ENCODE results near the gene ETFDH.

The ETFDH gene

GRCh38 chr4:158715802-158716201 lies 43.7 kb downstream of the ETFDH start:
- DNase-seq (ENCODE audit: low read depth): no peak
- no peak overlapping the region for H3K4me3 ChIP-seq (ENCODE audit: low read depth, low read length)
- TF ChIP-seq, protein P1, sequence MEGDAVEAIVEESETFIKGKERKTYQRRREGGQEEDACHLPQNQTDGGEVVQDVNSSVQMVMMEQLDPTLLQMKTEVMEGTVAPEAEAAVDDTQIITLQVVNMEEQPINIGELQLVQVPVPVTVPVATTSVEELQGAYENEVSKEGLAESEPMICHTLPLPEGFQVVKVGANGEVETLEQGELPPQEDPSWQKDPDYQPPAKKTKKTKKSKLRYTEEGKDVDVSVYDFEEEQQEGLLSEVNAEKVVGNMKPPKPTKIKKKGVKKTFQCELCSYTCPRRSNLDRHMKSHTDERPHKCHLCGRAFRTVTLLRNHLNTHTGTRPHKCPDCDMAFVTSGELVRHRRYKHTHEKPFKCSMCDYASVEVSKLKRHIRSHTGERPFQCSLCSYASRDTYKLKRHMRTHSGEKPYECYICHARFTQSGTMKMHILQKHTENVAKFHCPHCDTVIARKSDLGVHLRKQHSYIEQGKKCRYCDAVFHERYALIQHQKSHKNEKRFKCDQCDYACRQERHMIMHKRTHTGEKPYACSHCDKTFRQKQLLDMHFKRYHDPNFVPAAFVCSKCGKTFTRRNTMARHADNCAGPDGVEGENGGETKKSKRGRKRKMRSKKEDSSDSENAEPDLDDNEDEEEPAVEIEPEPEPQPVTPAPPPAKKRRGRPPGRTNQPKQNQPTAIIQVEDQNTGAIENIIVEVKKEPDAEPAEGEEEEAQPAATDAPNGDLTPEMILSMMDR (IDR thresholded peaks at IDR 0.05; ENCODE audit: low read depth, low read length): no peak
- TF ChIP-seq, protein P2, sequence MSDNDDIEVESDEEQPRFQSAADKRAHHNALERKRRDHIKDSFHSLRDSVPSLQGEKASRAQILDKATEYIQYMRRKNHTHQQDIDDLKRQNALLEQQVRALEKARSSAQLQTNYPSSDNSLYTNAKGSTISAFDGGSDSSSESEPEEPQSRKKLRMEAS (IDR thresholded peaks at IDR 0.05; ENCODE audit: low read depth, low read length): no peak
- TF ChIP-seq POLR2A (IDR thresholded peaks at IDR 0.05; ENCODE audit: extremely low read depth, insufficient read length): no peak
- no peak for TF ChIP-seq MYC (IDR thresholded peaks at IDR 0.05; ENCODE audit: low read depth, low read length)

DNA sequence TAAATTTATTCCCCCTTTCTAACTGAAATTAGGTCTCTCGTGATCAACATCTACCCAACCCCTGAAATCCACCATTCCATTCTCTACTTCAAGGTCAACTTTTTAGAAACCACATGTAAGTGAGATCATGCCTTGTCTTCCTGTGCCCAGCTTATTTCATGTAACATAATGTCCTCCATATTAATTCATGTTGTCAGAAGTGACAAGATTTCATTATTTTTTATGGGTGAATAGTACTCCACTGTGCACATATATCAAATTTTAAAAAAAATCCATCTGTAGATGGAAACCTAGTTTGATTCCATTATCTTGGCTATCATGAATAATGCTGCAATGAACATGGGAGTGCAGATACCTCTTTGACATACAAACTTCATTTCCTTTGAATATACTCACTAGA lies 49.6 kb downstream of the ETFDH start:
- TF ChIP-seq POLR2A (IDR thresholded peaks at IDR 0.05; ENCODE audit: extremely low read depth, insufficient read length) (no peak), MYC (IDR thresholded peaks at IDR 0.05; ENCODE audit: low read depth, low read length) (no peak)
- TF ChIP-seq, protein P1 (IDR thresholded peaks at IDR 0.05; ENCODE audit: low read depth, low read length): no peak
- TF ChIP-seq, protein P2 (IDR thresholded peaks at IDR 0.05; ENCODE audit: low read depth, low read length): no peak
- H3K4me3 ChIP-seq (ENCODE audit: low read depth, low read length): peak overlapping the region; percentile 97
- no peak for DNase-seq (ENCODE audit: low read depth)

GRCh38 chr4:158722291-158722916 lies 50.3 kb downstream of the ETFDH start:
- TF ChIP-seq, protein P2 (IDR thresholded peaks at IDR 0.05; ENCODE audit: low read depth, low read length): no peak
- TF ChIP-seq POLR2A (IDR thresholded peaks at IDR 0.05; ENCODE audit: extremely low read depth, insufficient read length) (no peak), MYC (IDR thresholded peaks at IDR 0.05; ENCODE audit: low read depth, low read length) (no peak)
- TF ChIP-seq, protein P1 (IDR thresholded peaks at IDR 0.05; ENCODE audit: low read depth, low read length): no peak
- peak overlapping the region; percentile 97 for H3K4me3 ChIP-seq (ENCODE audit: low read depth, low read length)
- peak; percentile 24 for DNase-seq (ENCODE audit: low read depth)

DNA sequence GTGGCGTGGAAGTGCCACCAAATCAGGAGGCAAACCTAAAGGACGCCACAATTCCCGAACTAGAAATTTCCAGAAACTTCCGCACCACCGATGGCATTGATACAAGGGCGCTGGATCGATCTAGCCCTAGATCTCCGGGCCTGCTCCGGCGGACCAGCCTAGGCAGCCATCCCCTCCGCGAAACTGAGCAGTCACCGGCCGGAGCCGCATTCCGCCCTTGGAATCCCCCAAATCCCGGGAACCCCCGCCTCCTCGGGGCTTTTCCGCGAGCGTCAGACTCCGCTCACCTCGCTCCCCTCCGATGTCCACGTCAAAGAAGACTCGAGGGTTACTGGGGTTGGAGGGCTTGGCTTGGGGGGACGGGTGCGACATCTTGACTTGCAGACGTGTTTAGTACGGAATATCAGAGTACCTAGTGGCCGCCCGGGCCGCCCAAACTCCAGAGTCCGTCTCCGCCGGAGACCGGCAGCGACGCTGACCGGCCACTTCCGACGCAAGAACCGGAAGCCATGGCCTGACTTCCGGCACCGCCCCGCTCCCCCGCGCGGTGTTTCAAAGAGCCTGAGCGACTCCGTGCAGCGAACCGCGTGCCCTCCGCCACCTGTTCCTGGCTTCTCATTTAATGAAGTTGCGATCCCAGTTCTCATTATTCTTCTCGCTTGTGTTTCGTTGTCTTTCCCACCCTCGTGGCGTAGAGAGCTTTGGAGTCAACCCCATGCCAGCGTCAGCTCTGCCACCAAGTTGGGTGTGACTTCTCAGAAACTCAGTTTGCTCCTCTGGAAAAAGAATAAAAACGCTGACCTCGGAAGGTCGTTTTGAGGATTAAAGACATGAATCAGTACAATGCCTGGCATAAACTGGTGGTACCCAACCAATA lies 51.1 kb downstream of the ETFDH start, which contains the start of gene PPID:
Gene PPID (minus strand): TSS at position 480 of the 877 bp plus-strand sequence. CDS start 108 bp downstream, at position 372.
- peak within 1 kb of the TSS; percentile 97 for H3K4me3 ChIP-seq (ENCODE audit: low read depth, low read length)
- TF ChIP-seq, protein P1 (IDR thresholded peaks at IDR 0.05; ENCODE audit: low read depth, low read length): no peak
- TF ChIP-seq MYC (IDR thresholded peaks at IDR 0.05; ENCODE audit: low read depth, low read length) (peak; percentile 74), POLR2A (IDR thresholded peaks at IDR 0.05; ENCODE audit: extremely low read depth, insufficient read length) (peak; percentile 55)
- TF ChIP-seq, protein P2 (IDR thresholded peaks at IDR 0.05; ENCODE audit: low read depth, low read length): peak; percentile 79
- peak; percentile 89 for DNase-seq (ENCODE audit: low read depth)

DNA sequence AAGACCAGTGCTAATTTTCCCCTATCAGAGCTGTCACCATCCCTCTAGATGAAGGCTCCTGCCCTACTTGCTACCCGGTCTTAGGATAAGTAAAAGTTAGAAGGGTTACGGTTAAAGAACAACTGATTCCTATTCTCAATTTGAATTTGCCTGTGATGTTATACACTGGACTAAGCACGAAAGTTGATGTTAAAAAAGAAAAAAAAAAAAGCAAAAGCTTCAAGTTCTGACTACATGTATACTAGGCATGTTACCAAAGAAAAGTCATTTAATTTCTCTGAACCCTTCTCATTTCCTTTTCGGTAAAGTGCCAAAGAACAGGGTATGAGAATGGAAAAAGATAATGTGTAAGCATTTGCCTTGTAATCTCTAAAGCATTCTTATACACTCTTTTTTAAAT lies 52.5 kb downstream of the ETFDH start:
- DNase-seq (ENCODE audit: low read depth): no peak
- no peak for TF ChIP-seq MYC (IDR thresholded peaks at IDR 0.05; ENCODE audit: low read depth, low read length)
- no peak overlapping the region for H3K4me3 ChIP-seq (ENCODE audit: low read depth, low read length)

DNA sequence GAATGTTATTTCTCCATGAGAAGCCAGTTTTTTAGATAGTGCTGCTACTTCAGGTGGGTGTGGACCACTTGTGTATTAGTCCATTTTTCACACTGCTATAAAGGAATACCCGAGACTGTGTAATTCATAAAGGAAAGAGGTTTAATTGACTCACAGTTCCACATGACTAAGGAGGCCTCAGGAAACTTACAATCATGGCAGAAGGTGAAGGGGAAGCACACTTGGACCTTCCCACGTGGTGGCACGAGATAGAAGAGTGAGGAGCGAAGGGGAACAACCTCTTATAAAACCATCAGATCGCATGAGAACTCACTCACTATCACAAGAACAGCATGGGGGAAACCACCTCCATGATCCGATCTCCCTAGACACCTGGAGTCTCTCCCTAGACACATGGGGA lies 54.5 kb downstream of the ETFDH start:
- H3K4me3 ChIP-seq (ENCODE audit: low read depth, low read length): no peak overlapping the region
- no peak for DNase-seq (ENCODE audit: low read depth)
- TF ChIP-seq, protein P2 (IDR thresholded peaks at IDR 0.05; ENCODE audit: low read depth, low read length): no peak
- TF ChIP-seq, protein P1 (IDR thresholded peaks at IDR 0.05; ENCODE audit: low read depth, low read length): no peak
- no peak for TF ChIP-seq POLR2A (IDR thresholded peaks at IDR 0.05; ENCODE audit: extremely low read depth, insufficient read length)
- TF ChIP-seq MYC (IDR thresholded peaks at IDR 0.05; ENCODE audit: low read depth, low read length): no peak

Data from NB4 (cell line).